ENCODE measurements around the gene FGF8. TPM values are rescaled to one million over a fixed set of nuclear protein-coding genes. Genes with fewer than 3 reads are reported as not detected.

FGF8 gene
- total RNA-seq, 1 donor = not detected

DNA sequence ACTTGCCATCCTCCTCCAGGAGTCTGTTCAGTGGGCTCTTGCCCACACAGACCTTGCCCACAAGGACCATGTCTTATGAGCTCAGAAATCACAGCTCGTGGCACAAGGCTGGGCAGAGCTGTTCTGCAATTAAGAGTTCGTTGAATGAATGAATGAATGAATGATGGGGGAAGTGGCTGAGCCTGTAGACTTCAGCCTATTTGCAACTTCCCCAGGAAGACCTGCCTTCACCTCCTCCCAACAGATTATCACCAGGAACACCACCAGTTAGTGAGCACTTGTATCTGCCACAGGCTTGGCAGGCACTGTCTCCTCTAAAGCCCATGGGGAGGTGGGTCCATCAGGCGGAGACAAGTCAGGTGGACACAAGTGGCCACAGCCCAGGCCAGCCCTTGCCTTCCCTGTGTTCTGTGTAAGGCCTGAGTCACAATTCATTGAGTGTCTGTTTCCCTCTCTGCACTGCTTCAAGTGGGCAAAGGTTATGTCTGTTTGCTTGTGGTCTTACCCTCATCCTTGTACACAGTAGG lies 1.8 kb upstream of the FGF8 start:
- Histone ChIP-seq H3K4me3 (ENCODE audit: low read length) (no peak overlapping the region), H3K27me3 (ENCODE audit: insufficient read depth, low read length) (peaks cover 58% of the 10 kb centered on the region), H3K4me1 (ENCODE audit: insufficient read depth, low read length) (peaks cover 54% of the 10 kb centered on the region), H3K9me3 (ENCODE audit: low read depth, low read length) (no peaks in the 10 kb centered on the region)

- Histone ChIP-seq H3K9me3 (ENCODE audit: low read depth, low read length) (no peaks in the 10 kb centered on the region), H3K27me3 (ENCODE audit: insufficient read depth, low read length) (peaks cover 72% of the 10 kb centered on the region), H3K4me3 (ENCODE audit: low read length) (no peak overlapping the region), H3K4me1 (ENCODE audit: insufficient read depth, low read length) (peaks cover 41% of the 10 kb centered on the region)
Measured at GRCh38 chr10:101776161-101776817, 375 bp upstream of the FGF8 start.

- peaks cover 76% of the 10 kb centered on the region for H3K27me3 ChIP-seq (ENCODE audit: insufficient read depth, low read length)
- no peaks in the 10 kb centered on the region for H3K9me3 ChIP-seq (ENCODE audit: low read depth, low read length)
- no peak overlapping the region for H3K4me3 ChIP-seq (ENCODE audit: low read length)
- peaks cover 27% of the 10 kb centered on the region for H3K4me1 ChIP-seq (ENCODE audit: insufficient read depth, low read length)
Measured at GRCh38 chr10:101774589-101775272, 1.2 kb downstream of the FGF8 start.

DNA sequence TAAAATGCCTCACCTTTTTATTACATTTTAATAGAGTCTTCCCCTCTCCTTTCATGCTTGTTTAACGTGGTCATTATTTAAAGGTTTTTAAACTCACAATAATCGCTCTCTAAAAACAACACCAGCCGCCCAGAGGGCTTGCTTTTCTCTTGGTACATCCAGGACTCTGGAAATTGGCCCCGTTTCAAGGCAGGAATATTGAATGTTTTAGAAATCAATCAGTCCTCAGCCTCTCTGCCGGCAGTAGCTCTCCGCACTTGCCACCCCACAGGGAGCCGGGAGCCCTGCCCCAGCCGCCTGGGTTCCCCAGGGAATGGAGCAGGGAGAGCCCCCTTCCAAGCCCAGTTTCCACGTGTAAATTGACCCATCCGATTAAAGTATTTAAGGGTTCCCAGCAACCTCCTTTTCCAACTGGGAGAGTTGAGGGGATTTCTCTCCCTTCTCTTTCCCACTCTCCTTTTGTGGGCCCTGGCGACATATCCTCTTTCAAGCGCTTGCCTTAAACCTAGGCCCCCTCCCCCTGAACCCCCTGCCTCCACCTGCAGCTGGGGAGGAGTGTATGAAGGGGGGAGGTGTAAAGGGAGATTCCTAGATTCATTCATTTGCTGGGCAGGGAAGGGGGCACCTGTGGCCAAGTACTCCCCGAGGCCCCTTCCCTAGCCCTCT lies 1.9 kb downstream of the FGF8 start:
- Histone ChIP-seq H3K4me1 (ENCODE audit: insufficient read depth, low read length) (peaks cover 20% of the 10 kb centered on the region), H3K9me3 (ENCODE audit: low read depth, low read length) (no peaks in the 10 kb centered on the region), H3K27me3 (ENCODE audit: insufficient read depth, low read length) (peaks cover 74% of the 10 kb centered on the region), H3K4me3 (ENCODE audit: low read length) (no peak overlapping the region)

DNA sequence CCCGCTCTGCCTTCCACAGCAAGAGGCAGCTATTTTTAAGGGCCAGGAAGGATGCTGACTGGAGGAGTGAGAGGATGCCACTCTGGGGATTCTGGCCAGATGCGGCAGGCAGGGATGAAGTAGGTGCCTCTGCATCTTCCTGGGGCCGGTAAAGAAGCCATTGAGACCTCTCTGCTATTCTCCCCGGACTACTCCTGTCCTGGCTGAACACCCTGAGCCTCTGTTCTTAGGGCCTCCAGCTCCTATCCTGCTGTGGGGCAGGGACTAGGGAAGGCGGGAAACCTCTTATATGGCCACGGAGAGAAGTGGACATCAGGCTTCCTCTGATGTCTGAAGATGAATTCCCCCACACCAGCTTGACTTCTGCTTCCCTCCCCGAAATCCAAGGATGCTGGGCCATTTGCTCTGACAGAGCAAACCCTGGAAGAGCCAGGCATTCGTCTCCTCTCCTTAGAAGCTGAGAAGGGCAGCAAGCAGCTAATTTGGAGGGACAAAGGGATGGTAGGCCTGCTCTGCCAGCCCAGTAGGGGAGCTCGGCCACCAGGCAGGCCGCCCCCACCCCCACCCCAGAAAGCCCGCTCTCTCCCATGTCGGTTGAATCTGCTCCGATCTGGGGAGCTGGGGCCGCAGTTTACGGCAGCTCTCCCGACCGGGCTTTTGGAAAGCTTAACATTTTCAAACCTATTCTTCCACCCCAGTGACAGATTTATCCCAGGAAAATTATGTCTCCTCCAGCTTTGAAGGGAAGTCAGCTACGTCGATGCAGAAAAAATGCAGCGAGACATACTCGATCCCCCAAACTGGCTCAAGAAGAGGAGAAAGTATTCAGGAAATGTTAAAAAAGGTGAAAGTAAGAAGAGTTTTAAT lies 2.8 kb downstream of the FGF8 start:
- H3K27me3 ChIP-seq (ENCODE audit: insufficient read depth, low read length) = peaks cover 64% of the 10 kb centered on the region
- peaks cover 12% of the 10 kb centered on the region for H3K4me1 ChIP-seq (ENCODE audit: insufficient read depth, low read length)
- no peak overlapping the region for H3K4me3 ChIP-seq (ENCODE audit: low read length)
- no peaks in the 10 kb centered on the region for H3K9me3 ChIP-seq (ENCODE audit: low read depth, low read length)

- Histone ChIP-seq H3K4me3 (ENCODE audit: low read length) (no peak overlapping the region), H3K27me3 (ENCODE audit: insufficient read depth, low read length) (peaks cover 56% of the 10 kb centered on the region)
Measured at GRCh38 chr10:101772017-101772894, 3.7 kb downstream of the FGF8 start.

GRCh38 chr10:101771380-101771779 lies 4.5 kb downstream of the FGF8 start:
- no peaks in the 10 kb centered on the region for H3K9me3 ChIP-seq (ENCODE audit: low read depth, low read length)
- H3K27me3 ChIP-seq (ENCODE audit: insufficient read depth, low read length) = peaks cover 47% of the 10 kb centered on the region
- H3K4me1 ChIP-seq (ENCODE audit: insufficient read depth, low read length) = peaks cover 12% of the 10 kb centered on the region
- H3K4me3 ChIP-seq (ENCODE audit: low read length) = no peak overlapping the region

More at GRCh38 chr10:101772017-101772894, 3.7 kb downstream of the FGF8 start:
- Histone ChIP-seq H3K9me3 (ENCODE audit: low read depth, low read length) (no peaks in the 10 kb centered on the region), H3K4me1 (ENCODE audit: insufficient read depth, low read length) (peaks cover 12% of the 10 kb centered on the region)

DNA sequence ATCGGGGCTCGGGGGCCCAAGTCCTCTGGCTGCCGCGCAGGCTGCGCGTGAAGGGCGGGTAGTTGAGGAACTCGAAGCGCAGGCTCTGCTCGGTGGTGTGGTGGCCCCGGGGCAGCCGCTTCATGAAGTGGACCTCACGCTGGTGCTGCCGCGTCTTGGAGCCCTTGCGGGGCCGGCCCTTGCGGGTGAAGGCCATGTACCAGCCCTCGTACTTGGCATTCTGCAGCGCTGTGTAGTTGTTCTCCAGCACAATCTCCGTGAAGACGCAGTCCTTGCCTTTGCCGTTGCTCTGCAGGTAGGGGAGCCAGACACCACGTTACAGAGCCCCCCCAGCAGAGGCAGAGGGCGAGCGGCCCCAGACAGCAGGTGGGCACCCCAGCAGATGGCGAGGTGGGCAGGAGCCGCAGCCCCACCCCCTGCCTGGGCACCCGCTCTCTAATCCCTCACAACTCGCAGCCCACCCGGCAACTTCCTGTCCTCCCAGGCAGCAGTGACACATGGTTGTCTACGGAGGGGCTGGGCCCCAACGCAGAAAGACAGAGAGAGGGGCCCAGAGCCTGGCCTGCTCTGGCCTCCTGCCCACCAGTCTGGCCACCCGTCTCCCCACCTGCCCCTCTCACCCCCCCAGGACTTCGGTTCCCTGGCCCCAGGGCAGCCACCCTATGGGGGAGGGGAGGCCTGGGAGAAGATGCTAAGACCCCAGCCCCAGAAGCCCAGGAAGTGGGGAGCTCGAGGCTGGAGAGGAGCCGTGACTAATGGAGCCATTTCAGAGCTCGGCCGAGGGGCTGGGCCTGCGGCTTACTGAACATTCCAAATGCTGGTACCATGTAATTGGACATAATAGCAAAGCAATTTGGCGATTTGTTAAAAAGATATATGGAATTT lies 5.3 kb downstream of the FGF8 start:
- Histone ChIP-seq H3K9me3 (ENCODE audit: low read depth, low read length) (no peaks in the 10 kb centered on the region), H3K4me1 (ENCODE audit: insufficient read depth, low read length) (peaks cover 12% of the 10 kb centered on the region), H3K4me3 (ENCODE audit: low read length) (no peak overlapping the region), H3K27me3 (ENCODE audit: insufficient read depth, low read length) (peaks cover 46% of the 10 kb centered on the region)

GRCh38 chr10:101769541-101770180 lies 6.3 kb downstream of the FGF8 start:
- Histone ChIP-seq H3K27me3 (ENCODE audit: insufficient read depth, low read length) (peaks cover 38% of the 10 kb centered on the region), H3K4me3 (ENCODE audit: low read length) (no peak overlapping the region), H3K9me3 (ENCODE audit: low read depth, low read length) (no peaks in the 10 kb centered on the region), H3K4me1 (ENCODE audit: insufficient read depth, low read length) (peaks cover 4% of the 10 kb centered on the region)

GRCh38 chr10:101768791-101769170 lies 7.1 kb downstream of the FGF8 start:
- peaks cover 29% of the 10 kb centered on the region for H3K27me3 ChIP-seq (ENCODE audit: insufficient read depth, low read length)
- H3K4me1 ChIP-seq (ENCODE audit: insufficient read depth, low read length) = no peaks in the 10 kb centered on the region
- H3K4me3 ChIP-seq (ENCODE audit: low read length) = no peak overlapping the region
- H3K9me3 ChIP-seq (ENCODE audit: low read depth, low read length) = no peaks in the 10 kb centered on the region

GRCh38 chr10:101767966-101768790 lies 7.7 kb downstream of the FGF8 start:
- Histone ChIP-seq H3K4me1 (ENCODE audit: insufficient read depth, low read length) (no peaks in the 10 kb centered on the region), H3K9me3 (ENCODE audit: low read depth, low read length) (no peaks in the 10 kb centered on the region), H3K4me3 (ENCODE audit: low read length) (no peak overlapping the region), H3K27me3 (ENCODE audit: insufficient read depth, low read length) (peaks cover 23% of the 10 kb centered on the region)

- Histone ChIP-seq H3K9me3 (ENCODE audit: low read depth, low read length) (no peaks in the 10 kb centered on the region), H3K27me3 (ENCODE audit: insufficient read depth, low read length) (peaks cover 17% of the 10 kb centered on the region), H3K4me1 (ENCODE audit: insufficient read depth, low read length) (no peaks in the 10 kb centered on the region), H3K4me3 (ENCODE audit: low read length) (no peak overlapping the region)
Measured at GRCh38 chr10:101767600-101767945, 8.3 kb downstream of the FGF8 start.

Measured in mononuclear cell (primary cell).